Osteocyte (in vitro differentiated cells): ENCODE data around the gene JAZF1. TPM values are rescaled to one million over a fixed set of nuclear protein-coding genes. Genes with fewer than 3 reads are reported as not detected.

Experiments
- DNase-seq: peaks from one replicate; pipeline ENCODE4 v3.0.0; 2021; ENCODE audit warnings: mixed read lengths; ENCODE audit not compliant: unreplicated experiment; ENCODE audit errors: extremely low spot score
- H3K27ac Mint-ChIP-seq: one replicate; pipeline ENCODE4 v1.8.0; 2021; ENCODE audit warnings: mild to moderate bottlenecking, mixed read lengths; ENCODE audit not compliant: unreplicated experiment
- H3K27me3 Mint-ChIP-seq: one replicate; pipeline ENCODE4 v1.8.0; 2021; ENCODE audit warnings: mixed read lengths; ENCODE audit not compliant: unreplicated experiment
- H3K36me3 Mint-ChIP-seq: one replicate; pipeline ENCODE4 v1.8.0; 2021; ENCODE audit warnings: mixed read lengths; ENCODE audit not compliant: unreplicated experiment
- H3K4me1 Mint-ChIP-seq: one replicate; pipeline ENCODE4 v1.8.0; 2021; ENCODE audit warnings: mixed read lengths; ENCODE audit not compliant: unreplicated experiment
- H3K4me3 Mint-ChIP-seq: one replicate; pipeline ENCODE4 v1.8.0; 2021; ENCODE audit warnings: mild to moderate bottlenecking, moderate library complexity, mixed read lengths; ENCODE audit not compliant: unreplicated experiment
- H3K9me3 Mint-ChIP-seq: one replicate; pipeline ENCODE4 v1.8.0; 2021; ENCODE audit warnings: mixed read lengths; ENCODE audit not compliant: unreplicated experiment
- total RNA-seq: library from RNA; stranded (reverse); gene quantifications from 2 replicates; pipeline ENCODE4 v1.2.1, GENCODE V29; 2021
- TF ChIP-seq, protein P1 (sequence below): fragments of 200-600 bp; sonication (generic); IDR thresholded peaks from 2 replicates; pipeline ENCODE4 v1.5.0; 2021; ENCODE audit warnings: antibody characterized with exemption, mild to moderate bottlenecking, moderate library complexity

The JAZF1 gene
- total RNA-seq, 1 donor from 2014 or later, result 19.8 TPM

- TF ChIP-seq, protein P1, sequence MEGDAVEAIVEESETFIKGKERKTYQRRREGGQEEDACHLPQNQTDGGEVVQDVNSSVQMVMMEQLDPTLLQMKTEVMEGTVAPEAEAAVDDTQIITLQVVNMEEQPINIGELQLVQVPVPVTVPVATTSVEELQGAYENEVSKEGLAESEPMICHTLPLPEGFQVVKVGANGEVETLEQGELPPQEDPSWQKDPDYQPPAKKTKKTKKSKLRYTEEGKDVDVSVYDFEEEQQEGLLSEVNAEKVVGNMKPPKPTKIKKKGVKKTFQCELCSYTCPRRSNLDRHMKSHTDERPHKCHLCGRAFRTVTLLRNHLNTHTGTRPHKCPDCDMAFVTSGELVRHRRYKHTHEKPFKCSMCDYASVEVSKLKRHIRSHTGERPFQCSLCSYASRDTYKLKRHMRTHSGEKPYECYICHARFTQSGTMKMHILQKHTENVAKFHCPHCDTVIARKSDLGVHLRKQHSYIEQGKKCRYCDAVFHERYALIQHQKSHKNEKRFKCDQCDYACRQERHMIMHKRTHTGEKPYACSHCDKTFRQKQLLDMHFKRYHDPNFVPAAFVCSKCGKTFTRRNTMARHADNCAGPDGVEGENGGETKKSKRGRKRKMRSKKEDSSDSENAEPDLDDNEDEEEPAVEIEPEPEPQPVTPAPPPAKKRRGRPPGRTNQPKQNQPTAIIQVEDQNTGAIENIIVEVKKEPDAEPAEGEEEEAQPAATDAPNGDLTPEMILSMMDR, result no peak
- H3K4me3 Mint-ChIP-seq, result no peak overlapping the region
- no peaks in the 10 kb centered on the region for H3K9me3 Mint-ChIP-seq
- peaks cover 40% of the 10 kb centered on the region for H3K4me1 Mint-ChIP-seq
- H3K27ac Mint-ChIP-seq, result no peak overlapping the region
- H3K27me3 Mint-ChIP-seq, result no peaks in the 10 kb centered on the region
- no peaks in the 10 kb centered on the region for H3K36me3 Mint-ChIP-seq
- DNase-seq, result no peak
These were observed 304.8 kb downstream of the JAZF1 start for GRCh38 chr7:27875832-27876231.

GRCh38 chr7:27875061-27875460 is 305.5 kb downstream of the JAZF1 start:
- Mint-ChIP-seq H3K36me3 (no peaks in the 10 kb centered on the region), H3K4me3 (peak overlapping the region; percentile 50), H3K4me1 (peaks cover 40% of the 10 kb centered on the region), H3K27me3 (no peaks in the 10 kb centered on the region), H3K9me3 (no peaks in the 10 kb centered on the region), H3K27ac (peak overlapping the region; percentile 85)
- TF ChIP-seq, protein P1, result no peak
- no peak for DNase-seq

DNA sequence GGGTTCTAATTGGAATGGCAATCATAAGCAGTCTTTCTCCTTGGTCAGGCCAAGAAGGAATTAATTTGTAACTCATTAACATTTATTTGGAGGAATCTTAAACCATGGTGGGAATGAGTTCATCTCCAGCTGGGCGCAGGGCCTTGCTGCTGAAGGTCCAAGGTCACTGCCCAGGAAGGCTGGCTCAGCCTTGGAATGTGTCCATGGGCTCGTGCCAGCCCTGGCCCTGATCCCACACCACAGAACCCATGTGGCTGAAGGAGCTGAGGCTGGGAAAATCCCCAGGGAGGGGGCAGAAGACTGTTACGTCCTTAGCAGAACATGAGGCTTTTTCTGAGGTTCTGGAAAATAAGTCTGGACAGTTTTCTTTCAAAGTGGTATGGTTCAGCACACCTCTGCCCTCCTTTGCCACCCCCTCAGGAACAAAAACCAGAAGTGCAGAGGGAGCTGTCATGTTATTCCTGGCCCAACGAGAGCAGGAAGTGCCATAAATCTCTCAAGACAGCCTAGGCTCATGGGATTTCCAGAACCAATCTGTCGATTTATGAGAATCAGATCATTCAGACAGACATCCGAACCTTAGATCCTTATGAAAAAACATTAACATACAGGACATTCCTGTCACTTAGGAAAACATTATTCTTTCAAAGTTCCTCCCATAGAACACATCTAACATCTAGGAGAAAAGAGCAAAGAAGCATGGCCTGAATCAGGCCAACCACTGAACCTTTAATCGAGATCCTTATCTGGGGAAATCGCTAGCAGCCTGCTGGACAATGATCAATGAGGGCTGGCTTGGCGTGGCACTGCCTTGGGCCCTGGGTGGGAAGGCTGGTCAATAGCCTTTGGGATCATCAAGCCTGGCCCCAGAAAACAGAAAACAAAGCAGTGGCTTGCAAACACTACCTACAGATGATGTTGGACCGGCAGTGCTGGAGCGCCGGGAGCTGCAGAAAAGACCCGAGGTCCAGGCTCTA is 306.3 kb downstream of the JAZF1 start:
- TF ChIP-seq, protein P1, result no peak
- H3K4me3 Mint-ChIP-seq, result peak overlapping the region; percentile 48
- no peaks in the 10 kb centered on the region for H3K9me3 Mint-ChIP-seq
- no peaks in the 10 kb centered on the region for H3K36me3 Mint-ChIP-seq
- peaks cover 40% of the 10 kb centered on the region for H3K4me1 Mint-ChIP-seq
- DNase-seq, result peak; percentile 90
- peak overlapping the region; percentile 85 for H3K27ac Mint-ChIP-seq
- no peaks in the 10 kb centered on the region for H3K27me3 Mint-ChIP-seq

DNA sequence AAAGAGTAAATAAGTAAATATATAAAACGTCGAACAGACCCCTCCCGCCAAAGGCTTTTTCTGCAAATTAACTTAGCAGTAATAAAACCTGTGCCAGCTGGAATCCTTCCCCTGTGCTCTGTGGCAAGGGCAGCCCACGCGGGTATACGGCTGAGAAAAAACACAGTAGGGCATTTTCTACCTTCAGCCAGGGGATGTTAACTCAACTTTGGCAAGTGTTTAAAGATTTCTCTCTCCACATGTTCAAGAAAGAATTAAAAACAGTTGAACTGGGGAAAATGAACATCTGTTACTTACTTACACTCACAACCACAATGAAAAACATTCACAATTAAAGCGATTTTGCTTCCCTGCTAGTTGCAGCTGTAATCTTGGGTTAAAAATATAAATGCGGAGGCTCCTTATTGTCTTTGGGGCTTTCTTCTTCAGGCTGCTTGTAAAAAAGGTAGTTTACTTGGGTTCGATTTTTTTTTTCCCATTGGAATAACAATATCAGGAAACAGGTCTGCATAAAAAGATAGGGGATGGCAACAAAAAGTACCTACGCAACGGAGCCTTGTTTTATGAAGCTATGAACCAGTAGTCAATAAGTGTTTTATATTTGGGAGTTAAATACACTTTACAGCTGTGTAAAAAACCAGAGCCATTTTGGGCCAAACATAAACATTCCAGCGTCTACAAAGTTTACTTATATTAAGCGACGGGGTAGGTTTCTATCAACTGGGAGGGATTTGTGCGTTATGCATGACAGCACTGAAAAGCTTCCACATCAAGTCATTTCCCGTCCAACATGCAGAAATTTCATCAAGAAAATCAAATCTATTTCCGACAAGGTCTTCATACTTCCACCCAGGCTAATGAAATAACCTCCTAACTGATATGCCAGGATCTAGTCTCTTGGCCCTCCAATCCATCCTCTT is 308.0 kb downstream of the JAZF1 start:
- no peak overlapping the region for H3K27ac Mint-ChIP-seq
- H3K4me1 Mint-ChIP-seq, result peaks cover 40% of the 10 kb centered on the region
- H3K36me3 Mint-ChIP-seq, result peaks cover 3% of the 10 kb centered on the region
- DNase-seq, result no peak
- no peak overlapping the region for H3K4me3 Mint-ChIP-seq
- peaks cover 3% of the 10 kb centered on the region for H3K9me3 Mint-ChIP-seq
- no peaks in the 10 kb centered on the region for H3K27me3 Mint-ChIP-seq
- TF ChIP-seq, protein P1, result no peak
